ENCODE measurements around the gene KCNAB1. TPM values are rescaled to one million over a fixed set of nuclear protein-coding genes. Genes with fewer than 3 reads are reported as not detected.
A peak's percentile ranks its signal among the peaks of the same experiment; 100 is the strongest.

The KCNAB1 gene
- total and polyA plus RNA-seq, 2 of the 8 experiments (the other 6 are each of a cell fraction or from before 2014, with no cell fraction given) = 0.51 to 2.3 TPM

DNA sequence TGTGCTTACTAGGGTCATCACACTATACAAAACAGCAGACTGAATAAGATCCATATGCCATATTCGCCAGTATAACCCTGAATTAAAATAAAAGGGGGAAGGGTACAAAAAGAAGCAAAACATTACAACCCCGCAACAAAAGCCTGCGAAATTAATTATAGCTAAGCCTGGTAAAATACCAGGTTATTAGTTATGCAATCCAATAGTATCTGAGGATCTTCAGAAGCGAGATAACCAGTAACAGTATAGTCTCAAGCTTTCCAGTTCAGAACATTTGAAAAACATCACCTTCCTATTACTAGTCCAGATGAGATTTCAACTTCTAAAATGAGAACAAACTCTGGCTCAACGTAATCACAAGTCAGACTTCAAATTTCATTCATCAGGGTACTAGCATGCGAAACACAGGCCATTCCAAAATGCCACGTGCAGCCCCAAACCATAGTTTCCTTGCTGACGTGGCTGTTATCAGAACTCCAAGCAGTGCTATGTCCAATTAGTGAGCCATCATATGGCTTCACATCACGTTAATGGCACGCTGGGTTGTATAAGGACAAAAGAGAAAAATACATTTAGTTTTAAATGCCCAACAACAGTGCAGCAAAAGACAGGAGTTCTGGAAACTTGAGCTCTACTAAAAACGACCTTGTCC is 433.5 kb downstream of the KCNAB1 start:
- peak overlapping the region; percentile 72 to 89 for H3K4me2 ChIP-seq (ENCODE audit: insufficient read depth in 1 of 2, low read depth in 2 of 2, low read length in 2 of 2)
- H2BK12ac ChIP-seq (ENCODE audit: low read depth, low read length) = no peak overlapping the region
- no peak overlapping the region for H3K56ac ChIP-seq (replicated peaks; ENCODE audit: insufficient read length, low read depth, low read length)
- H2BK20ac ChIP-seq (ENCODE audit: low read length) = no peak overlapping the region
- no peak overlapping the region for H3K23ac ChIP-seq (ENCODE audit: insufficient read length)
- no peak overlapping the region for H4K5ac ChIP-seq (ENCODE audit: insufficient read length, low read depth, low read length)
- no peak overlapping the region for H2BK5ac ChIP-seq (ENCODE audit: low read depth, low read length)
- ChIA-PET POLR2A (ENCODE audit: partially characterized antibody) (interaction anchor here (0.6 to 2.8 kb wide), 21 partner anchors 7 to 606 kb away, joined by 3 to 19 read pairs (median 6); partner anchors contain the start of genes CCNL1 and TIPARP), CTCF (ENCODE audit: partially characterized antibody) (interaction anchor here (0.9 to 2.2 kb wide), 10 partner anchors 9 to 584 kb away, joined by 3 to 12 read pairs (median 4); partner anchors contain the start of gene TIPARP)
- WGBS, 2 experiments (ENCODE audit: extremely low coverage in 1 of 2, insufficient coverage in 1 of 2, insufficient read length in 1 of 2, insufficient replicate concordance in 2 of 2, low coverage in 1 of 2, low lambda C conversion rate in 2 of 2, missing lambda C conversion rate in 1 of 2) = 32% methylated on average over 11 of the region's 11 CpGs; no CpG with 5 or more reads in 1 of the 2 experiments
- H4K8ac ChIP-seq (ENCODE audit: extremely low read depth, insufficient read depth, low read length) = no peak overlapping the region
- peaks cover 6 to 38% (median 19%) of the 10 kb centered on the region in 4 experiments; a peak in 7 of 8 replicates for H3K36me3 ChIP-seq (ENCODE audit: control insufficient read depth in 2 of 4, insufficient read depth in 4 of 4, low read length in 3 of 4)
- peaks cover 0 to 5% of the 10 kb centered on the region in 2 experiments for H4K20me1 ChIP-seq (replicated peaks in 1 of 2; ENCODE audit: control insufficient read depth in 1 of 2, insufficient read depth in 2 of 2, low read length in 2 of 2)
- peaks cover 27 to 61% of the 10 kb centered on the region in 2 experiments for H3K79me2 ChIP-seq (ENCODE audit: control insufficient read depth in 1 of 2, insufficient read depth in 2 of 2, low read length in 2 of 2)
- H3K4me1 ChIP-seq (replicated peaks in 1 of 4; ENCODE audit: control insufficient read depth in 3 of 4, insufficient read depth in 4 of 4, low read length in 3 of 4) = peaks cover 0 to 2% (median 0%) of the 10 kb centered on the region in 4 experiments; a peak in 2 of 7 replicates
- no peaks in the 10 kb centered on the region for H3K27me3 ChIP-seq (replicated peaks in 1 of 4; ENCODE audit: control insufficient read depth in 3 of 4, extremely low read depth in 1 of 4, insufficient read depth in 3 of 4, low read length in 3 of 4)
- H3K18ac ChIP-seq (ENCODE audit: extremely low read depth, low read length) = no peak overlapping the region
- H3K79me1 ChIP-seq (ENCODE audit: low read depth, low read length) = no peaks in the 10 kb centered on the region
- H3K4ac ChIP-seq (replicated peaks; ENCODE audit: insufficient read length, low read depth, low read length) = no peak overlapping the region
- H3K23me2 ChIP-seq (ENCODE audit: low read depth, low read length) = peaks cover 4% of the 10 kb centered on the region
- no peak overlapping the region for H3K14ac ChIP-seq (ENCODE audit: insufficient read length)
- no peak overlapping the region for H2AFZ ChIP-seq (ENCODE audit: low read length)
- no peak overlapping the region for H2BK15ac ChIP-seq (ENCODE audit: low read length)
- H3K27ac ChIP-seq (ENCODE audit: low read depth, low read length) = peak overlapping the region; percentile 54; the same call in 1 of the 2 replicates
- peak overlapping the region; percentile 95 to 98 (median 96) for H3K9ac ChIP-seq (replicated peaks in 1 of 4; ENCODE audit: extremely low read depth in 1 of 4, low read depth in 3 of 4, low read length in 3 of 4)
- FAIRE-seq (no peak), DNase-seq (ENCODE audit: low read depth in 1 of 2, low spot score in 2 of 2) (no peak)
- H2AK5ac ChIP-seq (ENCODE audit: low read depth, low read length) = peak overlapping the region; percentile 76; the same call in 1 of the 2 replicates
- no peak overlapping the region for H2BK120ac ChIP-seq (replicated peaks; ENCODE audit: low read depth, low read length)
- H3K4me3 ChIP-seq (ENCODE audit: extremely low read depth in 1 of 4, insufficient read depth in 2 of 4, low read depth in 3 of 4, low read length in 4 of 4) = peak overlapping the region; percentile 81 to 100 (median 99)
- no peaks in the 10 kb centered on the region for H3K9me3 ChIP-seq (ENCODE audit: insufficient read depth in 2 of 2, low read depth in 1 of 2, low read length in 1 of 2)
- H4K91ac ChIP-seq (replicated peaks; ENCODE audit: insufficient read length, low read length) = no peak overlapping the region
- no peak for TF ChIP-seq PHF8 (conservative IDR thresholded peaks at IDR 0.05; ENCODE audit: low read depth, low read length)
- TF ChIP-seq BCL11A (IDR thresholded peaks at IDR 0.05; ENCODE audit: low read depth in 2 of 2, low read length in 2 of 2) = no peak
- no peak for TF ChIP-seq CTBP2 (IDR thresholded peaks at IDR 0.05; ENCODE audit: borderline replicate concordance, insufficient read depth, insufficient read length, low read length)
- no peak for TF ChIP-seq TBP (IDR thresholded peaks at IDR 0.05; ENCODE audit: low read depth, low read length)
- no peak for TF ChIP-seq HDAC2 (IDR thresholded peaks at IDR 0.05; ENCODE audit: borderline replicate concordance in 1 of 2, low read depth in 2 of 2, low read length in 2 of 2)
- no peak for TF ChIP-seq TEAD4 (IDR thresholded peaks at IDR 0.05; ENCODE audit: low read depth, low read length)

Measured in H1 (cell line).